PC-9 (cell line): Measurements from ENCODE around the gene KRTAP4-6.
"Not testable (repeated sequence)": the region's sequence is repeated elsewhere in the genome, so short reads cannot be mapped to it uniquely, and the experiment has no call there.

Source experiments
- CTCF ChIP-seq: fragments of 200-600 bp; sonication (generic); conservative IDR thresholded peaks from 2 replicates; pipeline ENCODE4 v1.6.1; 2017; ENCODE audit warnings: mixed run types, antibody characterized with exemption, mild to moderate bottlenecking, moderate library complexity
- EZH2 ChIP-seq: fragments of 200-600 bp; sonication (generic); IDR thresholded peaks from 2 replicates; pipeline ENCODE4 v1.8.0; 2017; ENCODE audit warnings: antibody characterized with exemption, low read depth

GRCh38 chr17:41117846-41118386 is 22.4 kb downstream of the KRTAP4-6 start, which contains the start of gene KRTAP4-11:
- TF ChIP-seq CTCF, EZH2: not testable (repeated sequence)
